Measurements from ENCODE around the gene IQSEC3. TPM values are rescaled to one million over a fixed set of nuclear protein-coding genes. Genes with fewer than 3 reads are reported as not detected.

IQSEC3 gene
- total RNA-seq, 1 experiment from 2014 or later: 0.55 TPM

DNA sequence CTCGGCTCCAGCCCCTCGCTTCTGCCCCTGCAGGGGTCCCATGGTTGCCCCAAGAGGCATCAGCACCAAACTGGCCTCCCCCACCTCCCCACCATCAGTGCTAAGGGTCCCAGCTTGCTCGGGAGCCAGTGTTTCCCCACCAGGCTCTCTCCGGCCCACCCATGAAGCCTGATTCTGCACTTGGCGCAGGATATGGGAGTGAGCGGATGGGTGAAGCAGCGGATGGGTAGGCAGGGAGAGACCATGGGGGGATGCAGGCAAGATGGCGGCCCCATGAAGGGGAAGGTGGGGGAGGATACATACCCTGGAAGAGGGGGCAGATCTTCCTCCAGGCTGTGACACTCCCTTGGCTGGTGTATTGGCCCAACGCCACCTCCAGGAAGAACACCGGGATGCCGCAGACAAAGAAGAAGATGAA is 137.7 kb downstream of the IQSEC3 start:
- no peak overlapping the region for H4K91ac ChIP-seq (ENCODE audit: insufficient read length, low read depth, low read length)
- Mint-ChIP-seq H3K4me1 (peaks cover 20 to 26% of the 10 kb centered on the region in 2 experiments), H3K4me3 (peak overlapping the region; percentile 57 to 79), H3K9me3 (no peaks in the 10 kb centered on the region; a peak in 1 of 5 replicates), H3K27me3 (ENCODE audit: low read depth) (peaks cover 96% of the 10 kb centered on the region), H3K36me3 (ENCODE audit: insufficient read depth in 1 of 3, low read depth in 3 of 3) (no peaks in the 10 kb centered on the region), H3K27ac (no peak overlapping the region)
- H3K27me3 ChIP-seq (ENCODE audit: insufficient read depth, low read length): peaks cover 4% of the 10 kb centered on the region; the same call in 1 of the 2 replicates
- no peak overlapping the region for H3K18ac ChIP-seq (ENCODE audit: insufficient read length, low read depth, low read length)
- H2BK20ac ChIP-seq (ENCODE audit: low read depth, low read length, poor library complexity, severe bottlenecking): no peak overlapping the region
- no peak overlapping the region for H2BK120ac ChIP-seq (ENCODE audit: low read depth, low read length, poor library complexity, severe bottlenecking)
- H3K23me2 ChIP-seq (ENCODE audit: insufficient read length, low read depth, low read length, poor library complexity, severe bottlenecking): peaks cover 6% of the 10 kb centered on the region
- no peak overlapping the region for H3K4ac ChIP-seq (ENCODE audit: low read depth, low read length)
- WGBS (ENCODE audit: extremely low coverage, insufficient read length, low lambda C conversion rate): no CpG with 5 or more reads among the region's 11 CpGs
- H3K23ac ChIP-seq (ENCODE audit: insufficient read length, low read depth, low read length): no peak overlapping the region
- no peak overlapping the region for H2BK12ac ChIP-seq (ENCODE audit: insufficient read length, low read depth, low read length)
- H3K4me1 ChIP-seq (ENCODE audit: insufficient read depth, low read length): no peaks in the 10 kb centered on the region
- H3K9me3 ChIP-seq (ENCODE audit: control insufficient read depth, low read depth, low read length): no peaks in the 10 kb centered on the region
- TF ChIP-seq, protein P1, sequence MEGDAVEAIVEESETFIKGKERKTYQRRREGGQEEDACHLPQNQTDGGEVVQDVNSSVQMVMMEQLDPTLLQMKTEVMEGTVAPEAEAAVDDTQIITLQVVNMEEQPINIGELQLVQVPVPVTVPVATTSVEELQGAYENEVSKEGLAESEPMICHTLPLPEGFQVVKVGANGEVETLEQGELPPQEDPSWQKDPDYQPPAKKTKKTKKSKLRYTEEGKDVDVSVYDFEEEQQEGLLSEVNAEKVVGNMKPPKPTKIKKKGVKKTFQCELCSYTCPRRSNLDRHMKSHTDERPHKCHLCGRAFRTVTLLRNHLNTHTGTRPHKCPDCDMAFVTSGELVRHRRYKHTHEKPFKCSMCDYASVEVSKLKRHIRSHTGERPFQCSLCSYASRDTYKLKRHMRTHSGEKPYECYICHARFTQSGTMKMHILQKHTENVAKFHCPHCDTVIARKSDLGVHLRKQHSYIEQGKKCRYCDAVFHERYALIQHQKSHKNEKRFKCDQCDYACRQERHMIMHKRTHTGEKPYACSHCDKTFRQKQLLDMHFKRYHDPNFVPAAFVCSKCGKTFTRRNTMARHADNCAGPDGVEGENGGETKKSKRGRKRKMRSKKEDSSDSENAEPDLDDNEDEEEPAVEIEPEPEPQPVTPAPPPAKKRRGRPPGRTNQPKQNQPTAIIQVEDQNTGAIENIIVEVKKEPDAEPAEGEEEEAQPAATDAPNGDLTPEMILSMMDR (conservative IDR thresholded peaks at IDR 0.05): no peak
- no peak overlapping the region for H2AK5ac ChIP-seq (ENCODE audit: insufficient read length, low read length)
- H3K56ac ChIP-seq (ENCODE audit: insufficient read length, low read depth, low read length): no peak overlapping the region
- no peak overlapping the region for H4K5ac ChIP-seq (ENCODE audit: insufficient read length, low read depth, low read length)
- no peak overlapping the region for H2BK15ac ChIP-seq (ENCODE audit: low read depth, low read length)
- no peak overlapping the region for H3T11ph ChIP-seq (ENCODE audit: low read length)
- no peaks in the 10 kb centered on the region for H3K79me2 ChIP-seq (ENCODE audit: insufficient read depth, low read length)
- no peak overlapping the region for H2AFZ ChIP-seq (ENCODE audit: low read length)
- H2BK5ac ChIP-seq (ENCODE audit: insufficient read length, low read length): no peak overlapping the region
- H3K9ac ChIP-seq (ENCODE audit: extremely low read depth, insufficient read length, low read length): no peak overlapping the region
- H4K20me1 ChIP-seq (ENCODE audit: control insufficient read depth, insufficient read depth, insufficient read length): no peaks in the 10 kb centered on the region
- H3K4me2 ChIP-seq (ENCODE audit: insufficient read depth, insufficient read length, low read length): peak overlapping the region; percentile 95
- no peak for DNase-seq
- H3K14ac ChIP-seq (ENCODE audit: insufficient read depth, low read length): 0 out of 2 replicates have a peak overlapping the region, but pooled peaks have one; percentile 34
- H4K8ac ChIP-seq (replicated peaks; ENCODE audit: insufficient read length, low read depth, low read length): no peak overlapping the region
- H3K79me1 ChIP-seq (ENCODE audit: insufficient read depth, low read depth, low read length, poor library complexity, severe bottlenecking): no peaks in the 10 kb centered on the region
- H3K27ac ChIP-seq (ENCODE audit: insufficient read length, low read depth, low read length): no peak overlapping the region

Measured in H9 (cell line).